ENCODE results near the gene CALHM2. TPM values are rescaled to one million over a fixed set of nuclear protein-coding genes. Genes with fewer than 3 reads are reported as not detected.
A peak's percentile ranks its signal among the peaks of the same experiment; 100 is the strongest.

Gene CALHM2
- total RNA-seq, 1 donor from 2014 or later: 94.3 TPM

DNA sequence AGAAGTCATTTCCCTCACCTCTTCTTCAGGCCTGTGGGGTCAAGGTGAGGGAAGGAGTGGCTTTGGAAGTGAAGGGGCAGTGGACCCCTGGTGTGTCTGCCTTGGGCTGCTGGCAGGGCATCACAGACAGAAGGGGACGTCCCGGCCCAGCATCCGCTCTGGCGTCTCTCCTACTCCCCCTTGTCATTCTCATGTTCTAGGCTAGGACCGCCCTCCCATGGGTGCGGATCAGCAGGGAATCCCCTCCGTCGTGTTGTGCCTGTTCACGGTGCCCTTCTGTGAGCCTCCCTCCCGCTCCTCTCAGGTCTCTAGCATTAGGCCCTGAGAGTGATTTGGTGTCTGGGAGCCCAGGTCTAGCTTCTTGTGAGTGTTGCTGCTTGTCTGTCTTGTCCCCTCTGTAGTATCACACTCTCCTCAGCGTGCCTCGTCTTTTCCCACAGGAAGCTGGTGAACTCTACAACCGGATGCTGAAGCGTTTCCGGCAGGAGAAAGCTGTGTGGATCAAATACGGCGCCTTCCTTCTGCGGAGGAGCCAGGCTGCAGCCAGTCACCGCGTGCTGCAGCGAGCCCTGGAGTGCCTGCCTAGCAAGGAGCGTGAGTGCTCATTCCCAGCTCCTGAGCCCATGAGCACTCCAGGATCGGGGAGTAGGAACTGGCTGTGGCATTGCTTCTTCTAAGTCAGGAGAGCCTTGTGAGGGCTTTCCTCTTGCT is 8.5 kb downstream of the CALHM2 start:
- TF ChIP-seq, protein P1, sequence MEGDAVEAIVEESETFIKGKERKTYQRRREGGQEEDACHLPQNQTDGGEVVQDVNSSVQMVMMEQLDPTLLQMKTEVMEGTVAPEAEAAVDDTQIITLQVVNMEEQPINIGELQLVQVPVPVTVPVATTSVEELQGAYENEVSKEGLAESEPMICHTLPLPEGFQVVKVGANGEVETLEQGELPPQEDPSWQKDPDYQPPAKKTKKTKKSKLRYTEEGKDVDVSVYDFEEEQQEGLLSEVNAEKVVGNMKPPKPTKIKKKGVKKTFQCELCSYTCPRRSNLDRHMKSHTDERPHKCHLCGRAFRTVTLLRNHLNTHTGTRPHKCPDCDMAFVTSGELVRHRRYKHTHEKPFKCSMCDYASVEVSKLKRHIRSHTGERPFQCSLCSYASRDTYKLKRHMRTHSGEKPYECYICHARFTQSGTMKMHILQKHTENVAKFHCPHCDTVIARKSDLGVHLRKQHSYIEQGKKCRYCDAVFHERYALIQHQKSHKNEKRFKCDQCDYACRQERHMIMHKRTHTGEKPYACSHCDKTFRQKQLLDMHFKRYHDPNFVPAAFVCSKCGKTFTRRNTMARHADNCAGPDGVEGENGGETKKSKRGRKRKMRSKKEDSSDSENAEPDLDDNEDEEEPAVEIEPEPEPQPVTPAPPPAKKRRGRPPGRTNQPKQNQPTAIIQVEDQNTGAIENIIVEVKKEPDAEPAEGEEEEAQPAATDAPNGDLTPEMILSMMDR (IDR thresholded peaks at IDR 0.05): no peak
- TF ChIP-seq POLR2AphosphoS5 (IDR thresholded peaks at IDR 0.05; ENCODE audit: insufficient read depth in 1 of 2, low read depth in 1 of 2) (no peak), POLR2A (IDR thresholded peaks at IDR 0.05) (no peak)
- H3K36me3 ChIP-seq: peaks cover 0 to 77% of the 10 kb centered on the region in 2 donors
- intact Hi-C loops (cut with DNase I): no loop called here
- DNase-seq (ENCODE audit: extremely low spot score in 2 of 2): no peak
- H3K4me3 ChIP-seq: no peak overlapping the region
- H3K27ac ChIP-seq: peak overlapping the region; percentile 89
- H3K4me1 ChIP-seq: peaks cover 64% of the 10 kb centered on the region
- no peaks in the 10 kb centered on the region for H3K9me3 ChIP-seq
- no peaks in the 10 kb centered on the region for H3K27me3 ChIP-seq

DNA sequence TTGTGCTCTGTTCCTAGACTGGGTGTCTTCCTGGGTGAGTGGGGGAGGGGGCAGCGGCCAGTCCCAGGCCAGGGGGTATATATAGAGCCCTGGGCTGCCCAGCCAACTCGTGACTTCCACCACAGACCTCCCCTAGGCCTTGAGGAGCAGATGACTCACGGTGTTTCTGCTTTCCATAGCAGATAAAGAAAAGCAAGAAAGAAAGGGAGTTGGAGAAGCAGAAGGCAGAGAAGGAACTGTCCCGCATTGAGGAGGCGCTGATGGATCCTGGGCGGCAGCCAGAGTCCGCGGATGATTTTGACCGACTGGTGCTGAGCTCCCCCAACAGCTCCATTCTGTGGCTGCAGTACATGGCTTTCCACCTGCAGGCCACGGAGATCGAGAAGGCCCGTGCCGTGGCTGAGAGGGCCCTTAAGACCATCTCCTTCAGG is 10.1 kb downstream of the CALHM2 start:
- intact Hi-C loops (cut with DNase I): no loop called here
- Histone ChIP-seq H3K36me3 (peaks cover 0 to 78% of the 10 kb centered on the region in 2 donors), H3K4me1 (peaks cover 48% of the 10 kb centered on the region), H3K9me3 (no peaks in the 10 kb centered on the region), H3K27me3 (no peaks in the 10 kb centered on the region), H3K4me3 (no peak overlapping the region), H3K27ac (peak overlapping the region; percentile 89)
- TF ChIP-seq POLR2AphosphoS5 (IDR thresholded peaks at IDR 0.05; ENCODE audit: insufficient read depth in 1 of 2, low read depth in 1 of 2) (peak in 1 of 2 donors; percentile 27), POLR2A (IDR thresholded peaks at IDR 0.05) (no peak)
- TF ChIP-seq, protein P1 (IDR thresholded peaks at IDR 0.05): no peak
- DNase-seq (ENCODE audit: extremely low spot score in 2 of 2): no peak

DNA sequence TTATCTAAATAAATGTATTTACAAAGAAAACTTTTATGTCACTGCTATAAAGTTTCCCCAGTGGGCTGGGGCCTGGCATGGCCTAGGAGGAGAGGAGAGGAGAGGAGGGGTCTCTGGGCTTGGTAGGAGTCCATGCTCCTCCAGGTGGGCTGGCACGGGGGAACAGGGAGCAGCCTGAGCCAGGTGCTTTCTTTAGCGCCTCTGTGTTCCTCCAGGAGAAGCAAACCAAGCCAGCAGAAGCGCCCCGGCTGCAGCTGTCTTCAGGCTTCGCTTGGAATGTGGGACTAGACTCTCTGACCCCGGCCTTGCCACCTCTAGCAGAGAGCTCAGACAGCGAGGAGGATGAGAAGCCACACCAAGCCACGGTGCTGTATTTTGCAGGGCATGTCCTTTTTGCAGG is 10.6 kb downstream of the CALHM2 start:
- Histone ChIP-seq H3K27ac (peak overlapping the region; percentile 89), H3K4me3 (no peak overlapping the region)

DNA sequence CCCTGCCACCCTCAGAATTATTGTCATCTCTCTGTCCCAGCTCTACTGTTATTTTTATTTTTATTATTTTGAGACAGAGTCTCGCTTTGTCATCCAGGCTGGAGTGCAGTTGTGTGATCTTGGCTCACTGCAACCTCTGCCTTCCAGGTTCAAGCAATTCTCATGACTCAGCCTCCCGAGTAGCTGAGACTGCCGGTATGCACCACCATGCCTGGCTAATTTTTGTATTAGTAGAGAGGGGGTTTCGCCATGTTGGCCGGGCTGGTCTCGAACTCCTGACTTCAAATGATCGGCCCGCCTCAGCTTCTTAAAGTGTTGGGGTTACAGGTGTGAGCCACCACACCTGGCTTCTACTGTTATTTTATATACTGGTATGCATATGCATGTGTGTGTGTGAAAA is 11.0 kb downstream of the CALHM2 start:
- Histone ChIP-seq H3K36me3 (peaks cover 0 to 75% of the 10 kb centered on the region in 2 donors), H3K4me3 (no peak overlapping the region), H3K27ac (peak overlapping the region; percentile 89)

More for the DNA sequence above, 10.6 kb downstream of the CALHM2 start:
- no peaks in the 10 kb centered on the region for H3K27me3 ChIP-seq
- peaks cover 44% of the 10 kb centered on the region for H3K4me1 ChIP-seq
- intact Hi-C loops (cut with DNase I): no loop called here
- H3K36me3 ChIP-seq: peaks cover 0 to 76% of the 10 kb centered on the region in 2 donors
- TF ChIP-seq POLR2A (IDR thresholded peaks at IDR 0.05) (no peak), POLR2AphosphoS5 (IDR thresholded peaks at IDR 0.05; ENCODE audit: insufficient read depth in 1 of 2, low read depth in 1 of 2) (no peak)
- TF ChIP-seq, protein P1 (IDR thresholded peaks at IDR 0.05): no peak
- no peaks in the 10 kb centered on the region for H3K9me3 ChIP-seq
- no peak for DNase-seq (ENCODE audit: extremely low spot score in 2 of 2)

More for the DNA sequence above, 11.0 kb downstream of the CALHM2 start:
- Histone ChIP-seq H3K4me1 (peaks cover 40% of the 10 kb centered on the region), H3K9me3 (no peaks in the 10 kb centered on the region), H3K27me3 (no peaks in the 10 kb centered on the region)
- TF ChIP-seq, protein P1 (IDR thresholded peaks at IDR 0.05): no peak
- TF ChIP-seq POLR2A (IDR thresholded peaks at IDR 0.05) (no peak), POLR2AphosphoS5 (IDR thresholded peaks at IDR 0.05; ENCODE audit: insufficient read depth in 1 of 2, low read depth in 1 of 2) (no peak)
- intact Hi-C loops (cut with DNase I): no loop called here
- no peak for DNase-seq (ENCODE audit: extremely low spot score in 2 of 2)

Measured in vagina (tissue), 2 donors.